NCI-H1436 treated with DMSO at 0.1 percent for 48 hours (cell line): Measurements from ENCODE around the gene ECEL1.

ENCODE experiments used
- DNase-seq: peaks from one replicate; lab custom pipeline; 2025; lab: John Stamatoyannopoulos, UW

ECEL1 gene

GRCh38 chr2:232497348-232497747 lies 9.7 kb upstream of the ECEL1 start:
- no peak for DNase-seq

- DNase-seq, result no peak
These were observed 9.1 kb upstream of the ECEL1 start for GRCh38 chr2:232496501-232497270.

DNA sequence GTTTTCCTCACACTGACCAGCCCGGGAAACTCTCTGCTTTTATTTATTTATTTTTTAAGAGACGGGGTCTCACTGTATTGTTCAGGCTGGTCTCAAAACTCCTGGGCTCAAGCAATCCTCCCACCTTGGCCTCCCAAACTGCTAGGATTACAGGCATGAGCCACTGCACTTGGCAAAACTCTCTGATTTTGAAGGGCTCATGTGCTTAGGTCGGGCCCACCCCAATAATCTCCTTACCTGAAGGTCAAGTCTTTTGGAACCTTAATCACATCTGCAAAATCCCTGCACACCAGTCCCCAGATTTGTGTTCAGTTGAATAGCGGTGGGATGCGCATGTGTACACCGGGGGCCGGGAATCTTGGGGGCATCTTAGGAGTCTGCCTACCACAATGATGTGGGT lies 7.7 kb upstream of the ECEL1 start:
- no peak for DNase-seq

GRCh38 chr2:232494542-232494941 lies 6.9 kb upstream of the ECEL1 start:
- no peak for DNase-seq

DNA sequence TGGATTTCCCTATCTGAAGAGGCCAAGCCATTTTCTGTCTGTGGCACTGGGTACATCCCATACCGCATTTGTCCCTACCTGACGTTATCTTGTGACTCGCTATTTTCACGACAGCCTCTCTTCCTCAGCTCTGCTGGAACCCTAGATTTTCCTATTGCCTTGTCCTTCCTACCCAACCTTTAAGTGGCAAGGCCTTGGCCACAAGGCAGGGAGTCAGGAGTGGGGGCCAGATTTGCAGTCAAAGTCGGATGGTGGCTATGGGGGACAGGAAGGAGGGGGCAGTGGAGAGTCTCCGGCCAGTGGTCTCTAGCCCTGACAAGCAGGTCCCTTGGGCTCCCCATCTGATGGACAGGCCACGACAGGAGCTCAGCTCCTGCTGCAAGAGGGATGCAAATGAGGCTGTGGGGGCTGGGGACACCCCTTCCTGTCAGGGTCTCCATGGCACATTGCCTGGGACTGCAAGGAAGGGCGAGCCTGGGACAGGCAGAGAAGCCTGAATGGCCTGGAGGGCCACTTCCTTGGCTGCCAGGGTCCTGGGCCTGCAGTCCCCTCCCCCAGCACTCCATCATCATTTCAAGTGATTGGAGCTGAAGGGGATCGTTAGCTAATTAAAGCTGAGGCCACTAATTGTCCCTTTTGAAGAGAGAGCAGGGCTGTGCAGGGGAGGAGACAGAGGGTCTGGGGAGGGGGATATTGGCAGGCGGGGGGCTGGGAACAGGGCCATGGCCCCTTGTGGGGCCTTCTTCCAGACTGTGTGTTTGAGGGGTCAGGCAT lies 6.3 kb upstream of the ECEL1 start:
- no peak for DNase-seq

GRCh38 chr2:232492963-232493700 lies 5.5 kb upstream of the ECEL1 start:
- DNase-seq, result no peak

GRCh38 chr2:232492236-232492848 lies 4.7 kb upstream of the ECEL1 start:
- DNase-seq, result no peak

GRCh38 chr2:232491139-232491780 lies 3.6 kb upstream of the ECEL1 start:
- no peak for DNase-seq

DNA sequence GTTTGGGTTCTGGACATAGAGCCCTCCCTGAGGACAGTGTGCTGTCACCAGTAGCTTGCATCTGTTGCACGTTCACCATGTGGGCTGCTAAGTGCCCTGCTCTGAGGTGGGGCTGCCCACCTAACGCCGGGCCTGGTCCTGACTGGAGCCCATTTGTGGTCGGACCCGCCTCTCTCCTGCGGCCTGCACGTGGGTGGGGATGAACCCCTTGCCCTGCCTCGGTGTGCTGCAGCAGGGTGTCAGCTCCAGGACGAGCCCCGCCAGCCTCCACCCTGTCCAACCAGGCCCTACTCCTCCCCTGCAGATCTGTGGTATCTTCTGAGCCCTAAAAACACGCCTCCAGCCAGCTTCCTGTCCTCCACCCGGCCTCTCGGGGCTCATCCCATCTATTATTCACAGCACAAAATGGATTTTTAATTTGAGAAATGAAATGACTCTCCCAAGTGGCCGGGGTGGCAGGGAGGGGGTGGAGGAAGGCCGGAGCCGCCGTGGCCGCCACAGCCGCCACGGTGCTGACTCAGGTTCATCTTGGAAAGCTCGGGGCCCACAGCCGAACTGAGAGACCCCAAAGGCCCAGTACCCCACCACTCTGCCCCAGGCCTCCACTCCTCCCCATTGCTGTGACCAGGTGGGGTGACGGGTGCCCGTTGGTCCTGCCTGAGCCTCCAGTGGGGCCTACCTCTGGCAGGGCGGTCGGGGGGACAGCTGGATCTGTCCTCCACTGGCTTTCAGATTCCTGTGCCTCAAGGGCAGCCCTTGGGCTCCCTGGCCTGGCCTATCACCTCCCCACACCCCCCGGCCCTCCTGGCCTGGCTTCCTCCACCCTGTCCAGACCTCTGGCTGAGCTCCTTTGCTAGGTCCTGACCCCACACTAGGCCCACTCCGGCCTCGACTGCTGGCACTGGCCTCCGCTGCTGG lies 2.8 kb upstream of the ECEL1 start:
- no peak for DNase-seq

GRCh38 chr2:232489516-232490220 lies 2.0 kb upstream of the ECEL1 start:
- DNase-seq, result no peak

GRCh38 chr2:232488721-232489300 lies 1.2 kb upstream of the ECEL1 start:
- no peak for DNase-seq

DNA sequence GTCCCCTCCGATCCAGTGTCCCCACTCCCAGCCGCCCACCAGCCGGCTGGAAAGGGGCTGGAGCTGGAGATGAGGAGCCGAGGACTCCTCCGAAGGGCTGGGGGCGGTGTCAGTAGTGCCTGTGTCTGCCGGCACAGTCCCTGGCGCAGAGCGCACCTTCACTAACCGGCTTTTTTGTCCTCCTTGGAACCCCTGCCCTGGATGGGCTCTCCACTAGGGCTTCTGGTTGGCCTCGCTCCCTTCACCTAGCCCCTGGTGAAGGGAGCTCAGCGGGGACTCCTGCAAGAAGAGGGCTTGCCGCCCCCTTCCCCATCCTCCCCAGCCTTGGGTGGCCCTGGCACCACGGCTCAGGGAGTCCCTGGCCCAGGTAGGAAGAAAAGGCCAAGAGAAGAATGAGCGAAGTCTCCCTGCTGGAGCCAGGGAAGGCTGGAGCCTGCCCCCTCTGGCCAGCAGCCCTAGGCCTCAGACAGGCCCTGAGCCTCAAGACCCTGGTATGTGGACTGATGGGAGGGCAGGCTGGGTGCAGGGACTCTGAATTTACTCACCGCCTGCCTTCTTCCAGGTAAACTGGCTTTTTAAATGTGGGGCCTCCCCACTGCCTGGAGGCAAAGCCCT lies 570 bp upstream of the ECEL1 start:
- DNase-seq, result no peak

GRCh38 chr2:232486558-232487384 lies 863 bp downstream of the ECEL1 start:
- DNase-seq, result no peak

DNA sequence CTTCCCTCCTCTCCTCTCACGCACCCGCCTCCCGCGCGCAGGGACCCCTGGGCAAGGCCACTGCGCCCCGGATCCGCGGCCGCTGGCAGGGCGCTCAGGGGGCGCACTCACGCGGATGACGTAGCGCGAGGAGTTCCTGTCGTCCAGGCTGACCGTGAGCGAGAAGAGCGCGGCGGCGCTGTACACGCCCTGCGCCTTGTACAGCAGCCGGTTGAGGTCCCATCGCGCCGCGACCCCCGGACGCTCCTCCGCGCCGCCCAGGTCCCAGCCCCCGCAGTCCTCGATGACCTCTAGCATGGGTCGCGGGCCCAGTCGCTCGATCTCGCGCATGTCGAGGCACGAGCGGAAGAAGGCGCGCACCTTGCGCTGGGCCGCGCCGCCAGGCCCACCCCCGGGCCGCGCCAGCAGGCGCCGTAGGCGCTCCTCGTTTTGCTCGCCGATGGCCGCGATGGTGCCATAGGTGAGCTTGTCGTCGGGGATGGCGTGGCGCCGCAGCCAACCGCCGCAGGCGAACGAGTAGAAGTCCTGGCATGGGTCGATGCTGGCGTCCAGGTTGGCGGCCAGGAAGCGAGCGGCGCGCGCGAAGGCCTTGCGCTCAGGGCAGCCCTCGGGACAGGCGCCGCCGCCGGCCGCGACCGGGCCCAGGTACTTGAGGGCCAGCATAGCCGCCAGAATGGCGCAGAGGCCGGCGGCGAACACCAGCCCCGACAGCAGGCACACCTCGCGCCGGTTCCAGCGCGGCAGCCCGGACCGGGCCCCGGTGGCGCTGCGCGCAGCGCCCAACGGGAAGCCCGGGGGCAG lies 1.7 kb downstream of the ECEL1 start:
- no peak for DNase-seq

- DNase-seq, result no peak
These were observed 2.3 kb downstream of the ECEL1 start for GRCh38 chr2:232485348-232485756.

- DNase-seq, result no peak
These were observed 2.8 kb downstream of the ECEL1 start for GRCh38 chr2:232484628-232485347.
